ENCODE data around the gene HSPA4. TPM values are rescaled to one million over a fixed set of nuclear protein-coding genes. Genes with fewer than 3 reads are reported as not detected.

The HSPA4 gene
- total and polyA plus RNA-seq, 2 of the 13 experiments (the other 11 are each of a cell fraction or from before 2014, with no cell fraction given), result 36.6 to 231 TPM

GRCh38 chr5:133051542-133052316 is at the start of gene HSPA4 (continued):
- TF ChIP-seq, protein P1, sequence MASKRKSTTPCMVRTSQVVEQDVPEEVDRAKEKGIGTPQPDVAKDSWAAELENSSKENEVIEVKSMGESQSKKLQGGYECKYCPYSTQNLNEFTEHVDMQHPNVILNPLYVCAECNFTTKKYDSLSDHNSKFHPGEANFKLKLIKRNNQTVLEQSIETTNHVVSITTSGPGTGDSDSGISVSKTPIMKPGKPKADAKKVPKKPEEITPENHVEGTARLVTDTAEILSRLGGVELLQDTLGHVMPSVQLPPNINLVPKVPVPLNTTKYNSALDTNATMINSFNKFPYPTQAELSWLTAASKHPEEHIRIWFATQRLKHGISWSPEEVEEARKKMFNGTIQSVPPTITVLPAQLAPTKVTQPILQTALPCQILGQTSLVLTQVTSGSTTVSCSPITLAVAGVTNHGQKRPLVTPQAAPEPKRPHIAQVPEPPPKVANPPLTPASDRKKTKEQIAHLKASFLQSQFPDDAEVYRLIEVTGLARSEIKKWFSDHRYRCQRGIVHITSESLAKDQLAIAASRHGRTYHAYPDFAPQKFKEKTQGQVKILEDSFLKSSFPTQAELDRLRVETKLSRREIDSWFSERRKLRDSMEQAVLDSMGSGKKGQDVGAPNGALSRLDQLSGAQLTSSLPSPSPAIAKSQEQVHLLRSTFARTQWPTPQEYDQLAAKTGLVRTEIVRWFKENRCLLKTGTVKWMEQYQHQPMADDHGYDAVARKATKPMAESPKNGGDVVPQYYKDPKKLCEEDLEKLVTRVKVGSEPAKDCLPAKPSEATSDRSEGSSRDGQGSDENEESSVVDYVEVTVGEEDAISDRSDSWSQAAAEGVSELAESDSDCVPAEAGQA (IDR thresholded peaks at IDR 0.05; ENCODE audit: low read depth), result peak; percentile 71; the same call in 1 of the 2 replicates
- TF ChIP-seq, protein P1 (CRISPR knock-in tag; IDR thresholded peaks at IDR 0.05; ENCODE audit: borderline replicate concordance), result peak; percentile 56; the same call in 1 of the 2 replicates
- TF ChIP-seq, protein P2, sequence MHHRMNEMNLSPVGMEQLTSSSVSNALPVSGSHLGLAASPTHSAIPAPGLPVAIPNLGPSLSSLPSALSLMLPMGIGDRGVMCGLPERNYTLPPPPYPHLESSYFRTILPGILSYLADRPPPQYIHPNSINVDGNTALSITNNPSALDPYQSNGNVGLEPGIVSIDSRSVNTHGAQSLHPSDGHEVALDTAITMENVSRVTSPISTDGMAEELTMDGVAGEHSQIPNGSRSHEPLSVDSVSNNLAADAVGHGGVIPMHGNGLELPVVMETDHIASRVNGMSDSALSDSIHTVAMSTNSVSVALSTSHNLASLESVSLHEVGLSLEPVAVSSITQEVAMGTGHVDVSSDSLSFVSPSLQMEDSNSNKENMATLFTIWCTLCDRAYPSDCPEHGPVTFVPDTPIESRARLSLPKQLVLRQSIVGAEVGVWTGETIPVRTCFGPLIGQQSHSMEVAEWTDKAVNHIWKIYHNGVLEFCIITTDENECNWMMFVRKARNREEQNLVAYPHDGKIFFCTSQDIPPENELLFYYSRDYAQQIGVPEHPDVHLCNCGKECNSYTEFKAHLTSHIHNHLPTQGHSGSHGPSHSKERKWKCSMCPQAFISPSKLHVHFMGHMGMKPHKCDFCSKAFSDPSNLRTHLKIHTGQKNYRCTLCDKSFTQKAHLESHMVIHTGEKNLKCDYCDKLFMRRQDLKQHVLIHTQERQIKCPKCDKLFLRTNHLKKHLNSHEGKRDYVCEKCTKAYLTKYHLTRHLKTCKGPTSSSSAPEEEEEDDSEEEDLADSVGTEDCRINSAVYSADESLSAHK (CRISPR knock-in tag; IDR thresholded peaks at IDR 0.05; ENCODE audit: borderline replicate concordance), result no peak
- TF ChIP-seq, protein P3, sequence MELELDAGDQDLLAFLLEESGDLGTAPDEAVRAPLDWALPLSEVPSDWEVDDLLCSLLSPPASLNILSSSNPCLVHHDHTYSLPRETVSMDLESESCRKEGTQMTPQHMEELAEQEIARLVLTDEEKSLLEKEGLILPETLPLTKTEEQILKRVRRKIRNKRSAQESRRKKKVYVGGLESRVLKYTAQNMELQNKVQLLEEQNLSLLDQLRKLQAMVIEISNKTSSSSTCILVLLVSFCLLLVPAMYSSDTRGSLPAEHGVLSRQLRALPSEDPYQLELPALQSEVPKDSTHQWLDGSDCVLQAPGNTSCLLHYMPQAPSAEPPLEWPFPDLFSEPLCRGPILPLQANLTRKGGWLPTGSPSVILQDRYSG (CRISPR knock-in tag; IDR thresholded peaks at IDR 0.05), result 0 out of 2 replicates have a peak, but pooled peaks have one; percentile 32
- TF ChIP-seq ZC3H4 (CRISPR knock-in tag; IDR thresholded peaks at IDR 0.05; ENCODE audit: borderline replicate concordance), result no peak; the same call in 1 of the 2 replicates
- peak; percentile 94 for TF ChIP-seq SNAPC2 (CRISPR knock-in tag; IDR thresholded peaks at IDR 0.05)
- TF ChIP-seq KMT2B (CRISPR knock-in tag; IDR thresholded peaks at IDR 0.05), result peak; percentile 75
- TF ChIP-seq ZNF430 (CRISPR knock-in tag; IDR thresholded peaks at IDR 0.05), result peak; percentile 16; the same call in 1 of the 2 replicates
- TF ChIP-seq ZBTB20 (CRISPR knock-in tag; IDR thresholded peaks at IDR 0.05; ENCODE audit: borderline replicate concordance, low read depth), result no peak; the same call in 1 of the 2 replicates
- TF ChIP-seq ZNF160 (CRISPR knock-in tag; IDR thresholded peaks at IDR 0.05), result no peak; the same call in none of the 2 replicates
- no peak; the same call in 1 of the 2 replicates for TF ChIP-seq ZNF3 (CRISPR knock-in tag; IDR thresholded peaks at IDR 0.05)
- TF ChIP-seq ISL2 (CRISPR knock-in tag; IDR thresholded peaks at IDR 0.05), result peak; percentile 30; the same call in 1 of the 2 replicates
- peak; percentile 1; the same call in 1 of the 2 replicates for TF ChIP-seq BRF2 (CRISPR knock-in tag; IDR thresholded peaks at IDR 0.05)
- TF ChIP-seq MED1 (CRISPR knock-in tag; IDR thresholded peaks at IDR 0.05), result peak; percentile 69
- TF ChIP-seq SUZ12 (IDR thresholded peaks at IDR 0.05; ENCODE audit: low read depth, low read length), result no peak
- TF ChIP-seq TP53 (CRISPR knock-in tag; conservative IDR thresholded peaks at IDR 0.05), result no peak
- no peak for TF ChIP-seq ZNF382 (CRISPR knock-in tag; IDR thresholded peaks at IDR 0.05; ENCODE audit: borderline replicate concordance)
